ENCODE measurements around the gene PCDHB7.
A peak's percentile ranks its signal among the peaks of the same experiment; 100 is the strongest.
"Not testable (repeated sequence)": the region's sequence is repeated elsewhere in the genome, so short reads cannot be mapped to it uniquely, and the experiment has no call there.

The PCDHB7 gene

DNA sequence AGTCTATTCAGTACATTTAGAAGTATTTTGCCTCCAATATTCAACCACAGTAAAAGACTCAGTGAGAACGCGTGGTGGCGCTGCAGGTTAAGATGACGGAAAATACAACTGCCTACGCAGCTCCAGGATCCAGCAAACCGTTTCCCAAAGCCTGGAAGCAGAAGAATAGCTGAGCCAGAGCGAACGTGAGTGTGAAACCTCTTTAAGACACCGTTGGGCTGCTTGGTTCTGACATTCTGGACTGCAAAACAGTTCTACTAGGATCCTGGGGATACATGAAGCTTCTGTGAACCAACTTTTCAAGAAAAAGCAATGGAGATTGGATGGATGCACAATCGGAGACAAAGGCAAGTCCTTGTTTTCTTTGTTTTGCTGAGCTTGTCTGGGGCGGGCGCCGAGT is 9.8 kb downstream of the PCDHB7 start, which contains the start of gene PCDHB16:
Gene PCDHB16, plus strand, starts transcription at position 140 of the 400 bp plus-strand sequence. Its CDS starts 173 bp downstream, at position 313.
- DNase-seq, result peak; percentile 8

DNA sequence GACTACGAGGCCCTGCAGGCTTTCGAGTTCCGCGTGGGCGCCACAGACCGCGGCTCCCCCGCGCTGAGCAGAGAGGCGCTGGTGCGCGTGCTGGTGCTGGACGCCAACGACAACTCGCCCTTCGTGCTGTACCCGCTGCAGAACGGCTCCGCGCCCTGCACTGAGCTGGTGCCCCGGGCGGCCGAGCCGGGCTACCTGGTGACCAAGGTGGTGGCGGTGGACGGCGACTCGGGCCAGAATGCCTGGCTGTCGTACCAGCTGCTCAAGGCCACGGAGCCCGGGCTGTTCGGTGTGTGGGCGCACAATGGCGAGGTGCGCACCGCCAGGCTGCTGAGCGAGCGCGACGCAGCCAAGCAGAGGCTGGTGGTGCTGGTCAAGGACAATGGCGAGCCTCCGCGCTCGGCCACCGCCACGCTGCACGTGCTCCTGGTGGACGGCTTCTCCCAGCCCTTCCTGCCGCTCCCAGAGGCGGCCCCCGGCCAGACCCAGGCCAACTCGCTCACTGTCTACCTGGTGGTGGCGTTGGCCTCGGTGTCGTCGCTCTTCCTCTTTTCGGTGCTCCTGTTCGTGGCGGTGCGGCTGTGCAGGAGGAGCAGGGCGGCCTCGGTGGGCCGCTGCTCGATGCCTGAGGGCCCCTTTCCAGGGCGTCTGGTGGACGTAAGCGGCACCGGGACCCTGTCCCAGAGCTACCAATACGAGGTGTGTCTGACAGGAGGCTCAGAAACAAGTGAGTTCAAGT is 11.8 kb downstream of the PCDHB7 start:
- not testable (repeated sequence) for DNase-seq

DNA sequence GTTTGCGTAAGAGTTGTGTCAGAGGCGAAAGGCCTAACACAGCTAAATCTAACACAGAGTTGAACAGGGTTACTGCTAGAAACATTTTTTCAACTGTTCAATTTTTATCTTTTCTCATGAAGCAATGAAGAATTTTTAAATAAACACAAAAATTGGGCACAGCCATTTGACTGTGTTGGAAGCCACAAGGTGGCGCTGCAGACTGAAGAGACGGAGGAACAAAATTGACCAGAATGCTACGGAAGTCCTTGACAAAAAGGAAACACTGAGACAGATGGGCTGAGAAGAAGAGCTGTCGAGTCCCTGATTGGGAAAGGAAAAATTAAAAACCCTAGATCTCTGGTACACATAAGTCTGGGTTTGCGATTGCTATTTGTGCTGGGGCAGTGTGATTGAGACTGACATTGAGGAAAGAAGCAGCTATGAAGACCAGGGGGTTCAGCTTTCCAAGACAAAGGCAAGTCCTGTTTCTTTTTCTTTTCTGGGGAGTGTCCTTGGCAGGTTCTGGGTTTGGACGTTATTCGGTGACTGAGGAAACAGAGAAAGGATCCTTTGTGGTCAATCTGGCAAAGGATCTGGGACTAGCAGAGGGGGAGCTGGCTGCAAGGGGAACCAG is 14.6 kb downstream of the PCDHB7 start, which contains the start of gene PCDHB9:
Gene PCDHB9, plus strand, starts transcription at position 265 of the 616 bp plus-strand sequence. Its CDS starts 158 bp downstream, at position 423.
- peak; percentile 27 for DNase-seq

DNA sequence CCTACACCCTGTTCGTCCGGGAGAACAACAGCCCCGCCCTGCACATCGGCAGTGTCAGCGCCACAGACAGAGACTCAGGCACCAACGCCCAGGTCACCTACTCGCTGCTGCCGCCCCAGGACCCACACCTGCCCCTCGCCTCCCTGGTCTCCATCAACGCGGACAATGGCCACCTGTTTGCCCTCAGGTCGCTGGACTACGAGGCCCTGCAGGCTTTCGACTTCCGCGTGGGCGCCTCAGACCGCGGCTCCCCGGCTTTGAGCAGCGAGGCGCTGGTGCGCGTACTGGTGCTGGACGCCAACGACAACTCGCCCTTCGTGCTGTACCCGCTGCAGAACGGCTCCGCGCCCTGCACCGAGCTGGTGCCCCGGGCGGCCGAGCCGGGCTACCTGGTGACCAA is 16.2 kb downstream of the PCDHB7 start:
- DNase-seq, result not testable (repeated sequence)

DNA sequence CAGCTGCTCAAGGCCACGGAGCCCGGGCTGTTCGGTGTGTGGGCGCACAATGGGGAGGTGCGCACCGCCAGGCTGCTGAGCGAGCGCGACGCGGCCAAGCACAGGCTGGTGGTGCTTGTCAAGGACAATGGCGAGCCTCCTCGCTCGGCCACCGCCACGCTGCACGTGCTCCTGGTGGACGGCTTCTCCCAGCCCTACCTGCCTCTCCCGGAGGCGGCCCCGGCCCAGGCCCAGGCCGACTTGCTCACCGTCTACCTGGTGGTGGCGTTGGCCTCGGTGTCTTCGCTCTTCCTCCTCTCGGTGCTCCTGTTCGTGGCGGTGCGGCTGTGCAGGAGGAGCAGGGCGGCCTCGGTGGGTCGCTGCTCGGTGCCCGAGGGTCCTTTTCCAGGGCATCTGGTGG is 16.7 kb downstream of the PCDHB7 start:
- not testable (repeated sequence) for DNase-seq

DNA sequence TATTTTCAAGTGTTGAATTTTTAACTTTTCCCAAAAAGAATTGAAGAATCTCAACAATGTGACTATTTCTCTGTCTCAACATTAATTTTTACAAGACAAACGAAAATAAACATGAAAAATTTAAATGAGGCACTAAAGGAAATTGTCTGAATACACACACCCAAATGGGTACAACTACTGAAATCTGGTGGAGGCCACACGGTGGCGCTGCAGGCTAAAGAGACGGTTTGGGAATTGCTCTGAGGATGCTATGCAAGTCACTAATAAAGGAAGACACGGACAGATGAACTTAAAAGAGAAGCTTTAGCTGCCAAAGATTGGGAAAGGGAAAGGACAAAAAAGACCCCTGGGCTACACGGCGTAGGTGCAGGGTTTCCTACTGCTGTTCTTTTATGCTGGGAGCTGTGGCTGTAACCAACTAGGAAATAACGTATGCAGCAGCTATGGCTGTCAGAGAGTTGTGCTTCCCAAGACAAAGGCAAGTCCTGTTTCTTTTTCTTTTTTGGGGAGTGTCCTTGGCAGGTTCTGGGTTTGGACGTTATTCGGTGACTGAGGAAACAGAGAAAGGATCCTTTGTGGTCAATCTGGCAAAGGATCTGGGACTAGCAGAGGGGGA is 19.8 kb downstream of the PCDHB7 start, which contains the start of gene PCDHB10:
Gene PCDHB10, plus strand, starts transcription at position 244 of the 616 bp plus-strand sequence. Its CDS starts 200 bp downstream, at position 444.
- peak; percentile 36 for DNase-seq

DNA sequence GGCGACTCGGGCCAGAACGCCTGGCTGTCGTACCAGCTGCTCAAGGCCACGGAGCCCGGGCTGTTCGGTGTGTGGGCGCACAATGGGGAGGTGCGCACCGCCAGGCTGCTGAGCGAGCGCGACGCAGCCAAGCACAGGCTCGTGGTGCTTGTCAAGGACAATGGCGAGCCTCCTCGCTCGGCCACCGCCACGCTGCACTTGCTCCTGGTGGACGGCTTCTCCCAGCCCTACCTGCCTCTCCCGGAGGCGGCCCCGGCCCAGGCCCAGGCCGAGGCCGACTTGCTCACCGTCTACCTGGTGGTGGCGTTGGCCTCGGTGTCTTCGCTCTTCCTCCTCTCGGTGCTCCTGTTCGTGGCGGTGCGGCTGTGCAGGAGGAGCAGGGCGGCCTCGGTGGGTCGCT is 21.9 kb downstream of the PCDHB7 start:
- not testable (repeated sequence) for DNase-seq

DNA sequence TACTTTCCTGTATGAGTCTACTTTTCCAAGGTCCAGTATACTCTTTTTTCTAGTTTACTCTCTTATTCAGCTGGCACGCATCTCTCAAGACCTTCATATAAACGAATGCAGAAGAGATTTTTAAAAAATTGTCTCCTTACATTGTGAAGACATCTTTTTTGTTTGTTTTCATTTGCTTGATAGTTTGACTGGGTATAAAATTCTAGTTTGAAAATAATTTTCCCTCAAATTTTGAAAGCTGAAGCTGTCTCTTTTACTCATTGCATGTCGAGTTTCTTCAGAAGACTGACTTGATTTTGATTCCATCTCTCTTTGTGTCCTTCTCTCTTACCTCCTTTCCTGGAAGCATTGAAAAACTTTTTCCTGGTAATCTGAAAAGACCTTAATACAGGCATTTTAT is 23.9 kb downstream of the PCDHB7 start:
- DNase-seq, result no peak

DNA sequence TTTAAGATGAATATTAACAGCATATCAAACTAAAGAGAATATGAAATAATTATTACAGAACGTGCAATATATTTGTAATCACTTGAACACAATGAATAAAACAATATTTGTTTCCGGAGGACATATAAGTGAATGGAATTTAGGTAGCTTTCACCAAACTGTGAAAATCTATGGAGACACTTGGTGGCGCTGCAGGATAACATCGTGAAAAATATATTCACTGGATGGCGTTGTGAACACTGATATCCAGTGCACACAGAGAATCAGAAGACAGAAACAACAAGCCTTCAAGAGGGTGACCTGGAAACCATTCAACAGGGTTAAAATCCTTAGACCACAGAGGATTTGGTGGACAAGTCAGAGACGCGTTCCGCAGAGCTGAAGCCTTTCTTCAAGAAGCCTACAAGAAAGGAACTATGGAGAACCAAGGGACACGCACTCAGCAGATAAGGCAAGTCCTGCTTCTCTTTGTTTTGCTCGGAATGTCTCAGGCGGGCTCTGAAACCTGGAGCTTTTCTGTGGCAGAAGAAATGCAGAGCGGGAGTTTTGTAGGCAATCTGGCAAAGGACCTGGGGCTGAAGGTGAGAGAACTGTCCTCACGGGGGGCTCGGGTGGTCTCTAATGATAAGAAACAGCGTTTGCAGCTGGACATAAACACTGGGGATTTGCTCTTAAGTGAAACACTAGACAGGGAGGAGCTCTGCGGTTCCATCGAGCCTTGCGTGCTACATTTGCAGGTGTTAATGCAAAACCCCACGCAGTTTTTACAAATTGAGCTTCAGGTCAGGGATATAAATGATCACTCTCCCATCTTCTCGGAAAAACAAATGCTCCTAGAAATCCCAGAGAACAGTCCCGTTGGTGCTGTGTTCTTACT is 27.2 kb downstream of the PCDHB7 start, which contains the start of gene PCDHB11:
Gene PCDHB11, plus strand, starts transcription at position 269 of the 877 bp plus-strand sequence. Its CDS starts 148 bp downstream, at position 417.
- peak; percentile 13 for DNase-seq

DNA sequence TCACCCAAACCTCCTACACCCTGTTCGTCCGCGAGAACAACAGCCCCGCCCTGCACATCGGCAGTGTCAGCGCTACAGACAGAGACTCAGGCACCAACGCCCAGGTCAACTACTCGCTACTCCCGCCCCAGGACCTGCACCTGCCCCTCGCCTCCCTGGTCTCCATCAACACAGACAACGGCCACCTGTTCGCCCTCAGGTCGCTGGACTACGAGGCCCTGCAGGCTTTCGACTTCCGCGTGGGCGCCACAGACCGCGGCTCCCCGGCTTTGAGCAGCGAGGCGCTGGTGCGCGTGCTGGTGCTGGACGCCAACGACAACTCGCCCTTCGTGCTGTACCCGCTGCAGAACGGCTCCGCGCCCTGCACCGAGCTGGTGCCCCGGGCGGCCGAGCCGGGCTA is 28.7 kb downstream of the PCDHB7 start:
- DNase-seq, result not testable (repeated sequence)

DNA sequence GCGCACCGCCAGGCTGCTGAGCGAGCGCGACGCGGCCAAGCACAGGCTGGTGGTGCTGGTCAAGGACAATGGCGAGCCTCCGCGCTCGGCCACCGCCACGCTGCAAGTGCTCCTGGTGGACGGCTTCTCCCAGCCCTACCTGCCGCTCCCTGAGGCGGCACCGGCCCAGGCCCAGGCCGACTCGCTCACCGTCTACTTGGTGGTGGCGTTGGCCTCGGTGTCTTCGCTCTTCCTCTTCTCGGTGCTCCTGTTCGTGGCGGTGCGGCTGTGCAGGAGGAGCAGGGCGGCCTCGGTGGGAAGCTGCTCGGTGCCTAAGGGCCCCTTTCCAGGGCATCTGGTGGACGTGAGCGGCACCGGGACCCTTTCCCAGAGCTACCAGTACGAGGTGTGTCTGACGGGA is 29.2 kb downstream of the PCDHB7 start:
- DNase-seq, result not testable (repeated sequence)

DNA sequence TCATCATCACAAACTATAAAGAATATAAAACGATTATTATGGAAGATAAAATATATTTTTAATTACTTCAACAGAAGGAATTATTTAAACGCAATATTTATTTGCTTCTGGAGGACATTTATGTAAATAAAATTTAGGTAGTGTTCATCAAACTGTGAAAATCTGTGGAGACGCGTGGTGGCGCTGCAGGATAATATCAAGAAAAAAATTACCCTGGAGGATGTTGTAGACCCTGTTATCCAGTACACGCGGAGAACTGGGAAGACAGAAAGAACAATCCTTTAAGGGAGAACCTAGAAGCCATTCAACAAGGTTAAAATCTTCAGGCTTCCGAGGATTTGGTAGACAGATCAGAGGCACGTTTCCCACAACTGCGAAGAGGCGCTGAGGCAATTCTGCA is 36.0 kb downstream of the PCDHB7 start, which contains the start of gene PCDHB12:
Gene PCDHB12, plus strand, starts transcription at position 242 of the 400 bp plus-strand sequence. CDS start 189 bp downstream, outside the sequence.
- peak; percentile 3 for DNase-seq

DNA sequence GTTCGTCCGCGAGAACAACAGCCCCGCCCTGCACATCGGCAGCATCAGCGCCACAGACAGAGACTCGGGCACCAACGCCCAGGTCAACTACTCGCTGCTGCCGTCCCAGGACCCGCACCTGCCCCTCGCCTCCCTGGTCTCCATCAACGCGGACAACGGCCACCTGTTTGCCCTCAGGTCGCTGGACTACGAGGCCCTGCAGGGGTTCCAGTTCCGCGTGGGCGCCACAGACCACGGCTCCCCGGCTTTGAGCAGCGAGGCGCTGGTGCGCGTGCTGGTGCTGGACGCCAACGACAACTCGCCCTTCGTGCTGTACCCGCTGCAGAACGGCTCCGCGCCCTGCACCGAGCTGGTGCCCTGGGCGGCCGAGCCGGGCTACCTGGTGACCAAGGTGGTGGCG is 37.8 kb downstream of the PCDHB7 start:
- DNase-seq, result not testable (repeated sequence)

DNA sequence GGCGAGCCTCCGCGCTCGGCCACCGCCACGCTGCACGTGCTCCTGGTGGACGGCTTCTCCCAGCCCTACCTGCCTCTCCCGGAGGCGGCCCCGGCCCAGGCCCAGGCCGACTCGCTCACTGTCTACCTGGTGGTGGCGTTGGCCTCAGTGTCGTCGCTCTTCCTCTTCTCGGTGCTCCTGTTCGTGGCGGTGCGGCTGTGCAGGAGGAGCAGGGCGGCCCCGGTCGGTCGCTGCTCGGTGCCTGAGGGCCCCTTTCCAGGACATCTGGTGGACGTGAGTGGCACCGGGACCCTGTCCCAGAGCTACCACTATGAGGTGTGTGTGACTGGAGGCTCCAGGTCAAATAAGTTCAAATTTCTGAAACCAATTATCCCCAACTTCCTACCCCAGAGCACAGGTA is 38.4 kb downstream of the PCDHB7 start:
- not testable (repeated sequence) for DNase-seq

DNA sequence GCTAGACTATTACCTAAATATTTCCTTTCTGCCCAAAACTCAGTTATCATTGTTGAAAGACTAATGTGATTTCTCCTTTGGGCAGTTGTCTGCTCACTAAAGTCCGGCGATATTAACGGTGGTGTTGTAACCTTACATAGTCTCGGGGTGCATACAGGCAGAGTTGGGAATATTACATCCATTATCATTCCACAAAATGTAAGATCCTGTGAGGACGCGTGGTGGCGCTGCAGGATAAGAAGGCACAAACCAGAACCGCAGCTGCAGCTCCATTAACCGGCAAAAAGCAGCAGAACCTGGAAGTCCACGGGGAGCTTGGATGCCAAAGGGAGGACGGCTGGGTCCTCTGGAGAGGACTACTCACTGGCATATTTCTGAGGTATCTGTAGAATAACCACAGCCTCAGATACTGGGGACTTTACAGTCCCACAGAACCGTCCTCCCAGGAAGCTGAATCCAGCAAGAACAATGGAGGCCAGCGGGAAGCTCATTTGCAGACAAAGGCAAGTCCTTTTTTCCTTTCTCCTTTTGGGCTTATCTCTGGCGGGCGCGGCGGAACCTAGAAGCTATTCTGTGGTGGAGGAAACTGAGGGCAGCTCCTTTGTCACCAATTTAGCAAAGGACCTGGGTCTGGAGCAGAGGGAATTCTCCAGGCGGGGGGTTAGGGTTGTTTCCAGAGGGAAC is 41.4 kb downstream of the PCDHB7 start, which contains the start of gene PCDHB13:
Gene PCDHB13, plus strand, starts transcription at position 264 of the 684 bp plus-strand sequence. Its CDS starts 205 bp downstream, at position 469.
- DNase-seq, result peak; percentile 20

DNA sequence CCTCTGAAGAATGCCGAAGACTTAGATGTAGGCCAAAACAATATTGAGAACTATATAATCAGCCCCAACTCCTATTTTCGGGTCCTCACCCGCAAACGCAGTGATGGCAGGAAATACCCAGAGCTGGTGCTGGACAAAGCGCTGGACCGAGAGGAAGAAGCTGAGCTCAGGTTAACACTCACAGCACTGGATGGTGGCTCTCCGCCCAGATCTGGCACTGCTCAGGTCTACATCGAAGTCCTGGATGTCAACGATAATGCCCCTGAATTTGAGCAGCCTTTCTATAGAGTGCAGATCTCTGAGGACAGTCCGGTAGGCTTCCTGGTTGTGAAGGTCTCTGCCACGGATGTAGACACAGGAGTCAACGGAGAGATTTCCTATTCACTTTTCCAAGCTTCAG is 42.1 kb downstream of the PCDHB7 start:
- DNase-seq, result not testable (repeated sequence)

DNA sequence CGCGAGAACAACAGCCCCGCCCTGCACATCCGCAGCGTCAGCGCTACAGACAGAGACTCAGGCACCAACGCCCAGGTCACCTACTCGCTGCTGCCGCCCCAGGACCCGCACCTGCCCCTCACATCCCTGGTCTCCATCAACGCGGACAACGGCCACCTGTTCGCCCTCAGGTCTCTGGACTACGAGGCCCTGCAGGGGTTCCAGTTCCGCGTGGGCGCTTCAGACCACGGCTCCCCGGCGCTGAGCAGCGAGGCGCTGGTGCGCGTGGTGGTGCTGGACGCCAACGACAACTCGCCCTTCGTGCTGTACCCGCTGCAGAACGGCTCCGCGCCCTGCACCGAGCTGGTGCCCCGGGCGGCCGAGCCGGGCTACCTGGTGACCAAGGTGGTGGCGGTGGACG is 43.1 kb downstream of the PCDHB7 start:
- not testable (repeated sequence) for DNase-seq

DNA sequence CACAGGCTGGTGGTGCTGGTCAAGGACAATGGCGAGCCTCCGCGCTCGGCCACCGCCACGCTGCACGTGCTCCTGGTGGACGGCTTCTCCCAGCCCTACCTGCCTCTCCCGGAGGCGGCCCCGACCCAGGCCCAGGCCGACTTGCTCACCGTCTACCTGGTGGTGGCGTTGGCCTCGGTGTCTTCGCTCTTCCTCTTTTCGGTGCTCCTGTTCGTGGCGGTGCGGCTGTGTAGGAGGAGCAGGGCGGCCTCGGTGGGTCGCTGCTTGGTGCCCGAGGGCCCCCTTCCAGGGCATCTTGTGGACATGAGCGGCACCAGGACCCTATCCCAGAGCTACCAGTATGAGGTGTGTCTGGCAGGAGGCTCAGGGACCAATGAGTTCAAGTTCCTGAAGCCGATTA is 43.6 kb downstream of the PCDHB7 start:
- not testable (repeated sequence) for DNase-seq

DNA sequence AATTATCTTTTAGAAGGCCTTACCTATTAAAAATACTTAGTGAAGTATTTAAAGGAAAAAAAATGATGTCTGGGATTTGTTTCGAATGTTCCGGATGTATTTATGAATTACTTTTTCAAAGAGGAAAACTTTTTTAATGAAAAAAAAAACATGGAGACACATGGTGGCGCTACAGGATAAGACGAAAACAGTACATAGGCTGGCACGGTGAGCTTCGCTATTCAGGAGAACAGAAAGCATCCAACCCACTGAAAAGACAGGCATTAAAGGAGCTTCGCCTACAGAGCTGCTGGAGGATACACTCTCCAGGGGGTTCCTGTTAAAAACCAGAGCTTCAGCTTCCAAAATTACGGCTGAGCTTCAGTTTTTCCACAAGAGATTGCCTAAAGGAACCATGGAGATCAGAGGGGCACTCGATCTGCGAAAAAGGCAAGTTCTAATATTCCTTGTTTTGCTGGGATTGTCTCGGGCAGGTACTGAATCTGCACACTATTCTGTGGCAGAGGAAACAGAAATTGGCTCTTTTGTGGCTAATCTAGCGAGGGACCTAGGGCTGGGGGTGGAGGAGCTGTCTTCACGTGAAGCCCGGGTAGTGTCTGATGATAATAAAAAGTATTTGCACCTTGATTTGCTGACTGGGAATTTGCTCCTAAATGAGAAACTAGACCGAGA is 50.8 kb downstream of the PCDHB7 start, which contains the start of gene PCDHB14:
Gene PCDHB14, plus strand, starts transcription at position 232 of the 672 bp plus-strand sequence. Its CDS starts 163 bp downstream, at position 395.
- peak; percentile 38 for DNase-seq

DNA sequence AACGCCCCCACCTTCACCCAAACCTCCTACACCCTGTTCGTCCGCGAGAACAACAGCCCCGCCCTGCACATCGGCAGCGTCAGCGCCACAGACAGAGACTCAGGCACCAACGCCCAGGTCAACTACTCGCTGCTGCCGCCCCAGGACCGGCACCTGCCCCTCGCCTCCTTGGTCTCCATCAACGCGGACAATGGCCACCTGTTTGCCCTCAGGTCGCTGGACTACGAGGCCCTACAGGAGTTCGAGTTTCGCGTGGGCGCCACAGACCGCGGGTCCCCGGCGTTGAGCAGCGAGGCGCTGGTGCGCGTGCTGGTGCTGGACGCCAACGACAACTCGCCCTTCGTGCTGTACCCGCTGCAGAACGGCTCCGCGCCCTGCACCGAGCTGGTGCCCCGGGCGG is 52.4 kb downstream of the PCDHB7 start:
- DNase-seq, result not testable (repeated sequence)

DNA sequence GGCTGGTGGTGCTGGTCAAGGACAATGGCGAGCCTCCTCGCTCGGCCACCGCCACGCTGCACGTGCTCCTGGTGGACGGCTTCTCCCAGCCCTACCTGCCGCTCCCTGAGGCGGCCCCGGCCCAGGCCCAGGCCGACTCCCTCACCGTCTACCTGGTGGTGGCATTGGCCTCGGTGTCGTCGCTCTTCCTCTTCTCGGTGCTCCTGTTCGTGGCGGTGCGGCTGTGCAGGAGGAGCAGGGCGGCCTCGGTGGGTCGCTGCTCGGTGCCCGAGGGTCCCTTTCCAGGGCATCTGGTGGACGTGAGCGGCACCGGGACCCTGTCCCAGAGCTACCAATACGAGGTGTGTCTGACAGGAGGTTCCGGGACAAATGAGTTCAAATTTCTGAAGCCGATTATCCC is 53.0 kb downstream of the PCDHB7 start:
- not testable (repeated sequence) for DNase-seq
